Skeletal muscle tissue (tissue), 4 donors: Measurements from ENCODE around the gene NEK7. TPM values are rescaled to one million over a fixed set of nuclear protein-coding genes. Genes with fewer than 3 reads are reported as not detected.
A peak's percentile ranks its signal among the peaks of the same experiment; 100 is the strongest.

Experiments
- H3K27ac ChIP-seq: one replicate; pipeline ENCODE4 v1.7.0; 2013; ENCODE audit warnings: mild to moderate bottlenecking, low read depth, low read length, inconsistent platforms
- H3K27me3 ChIP-seq, 3 donors: one replicate each; pipeline ENCODE4 v1.7.0; 2013; ENCODE audit warnings: low read length in 3 of 3; ENCODE audit not compliant: control insufficient read depth in 3 of 3, insufficient read depth in 3 of 3
- H3K36me3 ChIP-seq, 3 donors: one replicate each; pipeline ENCODE4 v1.7.0; 2013; ENCODE audit warnings: low read length in 3 of 3; ENCODE audit not compliant: control insufficient read depth in 3 of 3, insufficient read depth in 3 of 3
- H3K4me1 ChIP-seq, 3 donors: one replicate each; pipeline ENCODE4 v1.7.0; 2013; ENCODE audit warnings: low read length in 3 of 3, mild to moderate bottlenecking in 3 of 3; ENCODE audit not compliant: control insufficient read depth in 3 of 3, insufficient read depth in 3 of 3
- H3K4me3 ChIP-seq, 3 donors: one replicate each; pipeline ENCODE4 v1.7.0; 2013; ENCODE audit warnings: low read length in 3 of 3
- H3K9ac ChIP-seq, 3 donors: one replicate each; pipeline ENCODE4 v1.7.0; 2013; ENCODE audit warnings: low read length in 3 of 3, mild to moderate bottlenecking in 3 of 3, moderate library complexity in 2 of 3, low read depth in 1 of 3
- H3K9me3 ChIP-seq, 3 donors: one replicate each; pipeline ENCODE4 v1.7.0; 2013; ENCODE audit warnings: low read length in 3 of 3; ENCODE audit not compliant: control insufficient read depth in 3 of 3
- total RNA-seq: library from RNA; depleted of rRNA; stranded (reverse); fragments of >200 nt; gene quantifications from one replicate; pipeline ENCODE4 v1.2.3, GENCODE V29; 2014
- donor health status: Osteomylitis.

Gene NEK7
- total RNA-seq, 1 donor from 2014 or later, result 52.7 TPM

GRCh38 chr1:198157847-198158725 lies 1.3 kb downstream of the NEK7 start:
- Histone ChIP-seq H3K27me3 (no peaks in the 10 kb centered on the region), H3K4me3 (peak overlapping the region; percentile 72 to 88 (median 84)), H3K4me1 (peaks cover 18 to 40% (median 33%) of the 10 kb centered on the region in 3 donors), H3K9me3 (no peaks in the 10 kb centered on the region), H3K27ac (peak overlapping the region; percentile 95), H3K36me3 (no peaks in the 10 kb centered on the region), H3K9ac (peak overlapping the region; percentile 78 to 87 (median 84))

GRCh38 chr1:198158735-198159589 lies 2.2 kb downstream of the NEK7 start:
- peak overlapping the region; percentile 95 for H3K27ac ChIP-seq
- no peaks in the 10 kb centered on the region for H3K9me3 ChIP-seq
- peak overlapping the region; percentile 78 to 87 (median 84) for H3K9ac ChIP-seq
- no peaks in the 10 kb centered on the region for H3K36me3 ChIP-seq
- no peaks in the 10 kb centered on the region for H3K27me3 ChIP-seq
- H3K4me3 ChIP-seq, result peak overlapping the region; percentile 72 to 88 (median 84)
- peaks cover 12 to 34% (median 30%) of the 10 kb centered on the region in 3 donors for H3K4me1 ChIP-seq

GRCh38 chr1:198160222-198160621 lies 3.4 kb downstream of the NEK7 start:
- peak overlapping the region in 1 of 3 donors; percentile 75 for H3K9ac ChIP-seq
- H3K27me3 ChIP-seq, result no peaks in the 10 kb centered on the region
- no peak overlapping the region for H3K27ac ChIP-seq
- peaks cover 12 to 33% (median 24%) of the 10 kb centered on the region in 3 donors for H3K4me1 ChIP-seq
- H3K9me3 ChIP-seq, result no peaks in the 10 kb centered on the region
- H3K4me3 ChIP-seq, result no peak overlapping the region
- H3K36me3 ChIP-seq, result no peaks in the 10 kb centered on the region

- Histone ChIP-seq H3K9me3 (no peaks in the 10 kb centered on the region), H3K36me3 (no peaks in the 10 kb centered on the region), H3K9ac (no peak overlapping the region), H3K4me1 (peaks cover 10 to 35% (median 26%) of the 10 kb centered on the region in 3 donors), H3K27me3 (no peaks in the 10 kb centered on the region), H3K27ac (no peak overlapping the region), H3K4me3 (no peak overlapping the region)
Measured at GRCh38 chr1:198160946-198161614, 4.3 kb downstream of the NEK7 start.

- H3K4me1 ChIP-seq, result peaks cover 9 to 41% (median 30%) of the 10 kb centered on the region in 3 donors
- no peak overlapping the region for H3K4me3 ChIP-seq
- no peak overlapping the region for H3K9ac ChIP-seq
- no peaks in the 10 kb centered on the region for H3K36me3 ChIP-seq
- no peaks in the 10 kb centered on the region for H3K27me3 ChIP-seq
- H3K27ac ChIP-seq, result no peak overlapping the region
- no peaks in the 10 kb centered on the region for H3K9me3 ChIP-seq
Measured at GRCh38 chr1:198161718-198162090, 4.9 kb downstream of the NEK7 start.

- Histone ChIP-seq H3K9me3 (no peaks in the 10 kb centered on the region), H3K4me1 (peaks cover 12 to 43% (median 34%) of the 10 kb centered on the region in 3 donors), H3K4me3 (no peak overlapping the region), H3K27ac (no peak overlapping the region), H3K27me3 (no peaks in the 10 kb centered on the region), H3K9ac (no peak overlapping the region), H3K36me3 (no peaks in the 10 kb centered on the region)
Measured at GRCh38 chr1:198162091-198162767, 5.4 kb downstream of the NEK7 start.

- H3K4me1 ChIP-seq, result peaks cover 23 to 43% (median 42%) of the 10 kb centered on the region in 3 donors
- H3K9ac ChIP-seq, result no peak overlapping the region
- no peaks in the 10 kb centered on the region for H3K27me3 ChIP-seq
- H3K27ac ChIP-seq, result no peak overlapping the region
- H3K36me3 ChIP-seq, result no peaks in the 10 kb centered on the region
- H3K9me3 ChIP-seq, result no peaks in the 10 kb centered on the region
- no peak overlapping the region for H3K4me3 ChIP-seq
Measured at GRCh38 chr1:198165927-198166647, 9.3 kb downstream of the NEK7 start.

GRCh38 chr1:198166900-198167299 lies 10.1 kb downstream of the NEK7 start:
- Histone ChIP-seq H3K9me3 (no peaks in the 10 kb centered on the region), H3K4me1 (peaks cover 23 to 43% (median 42%) of the 10 kb centered on the region in 3 donors), H3K27me3 (no peaks in the 10 kb centered on the region), H3K9ac (no peak overlapping the region), H3K36me3 (no peaks in the 10 kb centered on the region), H3K4me3 (no peak overlapping the region), H3K27ac (no peak overlapping the region)

- no peaks in the 10 kb centered on the region for H3K36me3 ChIP-seq
- no peak overlapping the region for H3K9ac ChIP-seq
- H3K9me3 ChIP-seq, result no peaks in the 10 kb centered on the region
- no peak overlapping the region for H3K4me3 ChIP-seq
- H3K27me3 ChIP-seq, result no peaks in the 10 kb centered on the region
- peaks cover 23 to 41% (median 37%) of the 10 kb centered on the region in 3 donors for H3K4me1 ChIP-seq
- no peak overlapping the region for H3K27ac ChIP-seq
Measured at GRCh38 chr1:198167436-198167934, 10.7 kb downstream of the NEK7 start.
